HL-60 (cell line): ENCODE measurements around the gene CABLES2.

ENCODE experiments used
- DNase-seq, 2 experiments: peaks; one replicate each; pipeline ENCODE4 v3.0.0-alpha.2; 2010 to 2020; ENCODE audit warnings: low read depth in 1 of 2, low spot score in 1 of 2
- H3K27ac ChIP-seq: fragments of 250-450 bp; sonication (Bioruptor Pico); replicated peaks from 2 replicates; pipeline ENCODE4 v1.5.1; 2020; ENCODE audit warnings: mild to moderate bottlenecking, moderate library complexity
- H3K27me3 ChIP-seq: fragments of 250-450 bp; sonication (Bioruptor Pico); 2 replicates; pipeline ENCODE4 v1.5.1; 2021; ENCODE audit warnings: mild to moderate bottlenecking, moderate library complexity; ENCODE audit not compliant: insufficient read depth, poor library complexity, severe bottlenecking
- H3K4me3 ChIP-seq: replicated peaks from 2 replicates; pipeline ENCODE4 v1.5.1; 2011; ENCODE audit warnings: mild to moderate bottlenecking, control low read depth, low read length; ENCODE audit not compliant: insufficient read depth
- GABPA ChIP-seq: IDR thresholded peaks from 2 replicates; pipeline ENCODE4 v1.6.1; 2012; ENCODE audit warnings: low read depth
- POLR2AphosphoS5 ChIP-seq: IDR thresholded peaks from 2 replicates; pipeline ENCODE4 v1.6.1; 2012; ENCODE audit warnings: low read depth
- SPI1 ChIP-seq: IDR thresholded peaks from 2 replicates; pipeline ENCODE4 v1.6.1; 2012; ENCODE audit warnings: low read depth, mild to moderate bottlenecking, borderline replicate concordance
- TF ChIP-seq, protein P1 (sequence below): IDR thresholded peaks from 2 replicates; pipeline ENCODE4 v1.6.1; 2012; ENCODE audit warnings: low read depth; ENCODE audit not compliant: insufficient replicate concordance
- TF ChIP-seq, protein P2 (sequence below): IDR thresholded peaks from one replicate; pipeline ENCODE4 v1.5.1; 2011; ENCODE audit warnings: low read length, control low read depth, inconsistent platforms; ENCODE audit not compliant: insufficient read depth

Gene CABLES2

DNA sequence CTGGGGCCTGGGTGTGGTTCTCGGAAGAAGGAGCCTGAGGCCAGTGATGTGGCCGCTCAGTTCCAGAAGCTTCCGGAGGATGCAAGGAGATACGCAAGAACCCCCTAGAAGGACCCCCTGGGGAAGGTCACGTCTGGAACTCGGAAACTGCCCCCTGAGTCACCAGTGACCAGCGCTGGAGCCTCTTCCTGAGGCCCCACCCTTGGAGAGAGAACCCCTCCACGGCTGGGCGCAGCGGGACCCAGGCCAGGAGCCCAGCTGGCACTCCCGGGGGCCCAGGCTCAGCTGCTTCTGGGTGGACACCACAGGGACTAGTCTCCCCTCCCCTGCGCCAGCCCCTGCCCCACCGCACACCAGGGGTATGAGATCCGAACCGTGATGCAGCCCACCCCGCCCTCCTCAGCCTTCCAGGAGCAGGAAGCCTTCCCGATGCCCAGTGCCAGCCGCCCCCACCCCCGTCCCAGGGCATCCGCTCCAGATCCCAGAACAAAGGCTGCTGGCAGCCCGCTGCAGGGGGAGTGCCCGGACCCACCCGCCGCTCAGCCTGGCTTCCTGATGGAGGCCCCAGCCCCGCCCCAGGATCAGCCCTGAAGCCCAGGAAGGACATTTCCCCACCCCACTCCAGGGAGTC lies 47.5 kb downstream of the CABLES2 start:
- no peak overlapping the region for H3K27ac ChIP-seq

DNA sequence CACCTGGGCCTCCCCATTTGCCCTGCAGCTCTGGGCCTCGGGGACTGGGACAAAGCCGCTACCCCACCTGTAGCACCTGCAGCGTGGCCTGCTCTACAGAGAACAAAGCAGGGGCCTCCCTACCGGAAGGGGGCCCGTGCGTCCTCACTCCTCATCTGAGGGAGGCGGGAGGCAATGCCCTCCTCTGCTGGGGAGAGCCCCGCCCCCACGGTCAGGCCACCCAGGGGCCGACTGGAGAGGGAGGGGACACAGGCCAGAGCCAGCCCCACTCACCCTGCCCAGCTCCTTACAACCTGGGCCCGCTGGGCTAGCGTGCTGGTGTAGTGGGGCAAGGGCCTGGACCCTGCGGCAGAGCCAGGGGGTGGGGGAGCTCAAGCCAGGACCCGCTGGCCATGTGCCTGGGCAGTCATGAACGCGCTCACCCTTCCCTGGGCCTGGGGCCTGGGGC lies 48.0 kb downstream of the CABLES2 start:
- Histone ChIP-seq H3K27me3 (peaks cover 27% of the 10 kb centered on the region), H3K27ac (no peak overlapping the region), H3K4me3 (no peak overlapping the region)
- DNase-seq, result no peak
- TF ChIP-seq GABPA (no peak), SPI1 (no peak), POLR2AphosphoS5 (no peak)
- TF ChIP-seq, protein P1, sequence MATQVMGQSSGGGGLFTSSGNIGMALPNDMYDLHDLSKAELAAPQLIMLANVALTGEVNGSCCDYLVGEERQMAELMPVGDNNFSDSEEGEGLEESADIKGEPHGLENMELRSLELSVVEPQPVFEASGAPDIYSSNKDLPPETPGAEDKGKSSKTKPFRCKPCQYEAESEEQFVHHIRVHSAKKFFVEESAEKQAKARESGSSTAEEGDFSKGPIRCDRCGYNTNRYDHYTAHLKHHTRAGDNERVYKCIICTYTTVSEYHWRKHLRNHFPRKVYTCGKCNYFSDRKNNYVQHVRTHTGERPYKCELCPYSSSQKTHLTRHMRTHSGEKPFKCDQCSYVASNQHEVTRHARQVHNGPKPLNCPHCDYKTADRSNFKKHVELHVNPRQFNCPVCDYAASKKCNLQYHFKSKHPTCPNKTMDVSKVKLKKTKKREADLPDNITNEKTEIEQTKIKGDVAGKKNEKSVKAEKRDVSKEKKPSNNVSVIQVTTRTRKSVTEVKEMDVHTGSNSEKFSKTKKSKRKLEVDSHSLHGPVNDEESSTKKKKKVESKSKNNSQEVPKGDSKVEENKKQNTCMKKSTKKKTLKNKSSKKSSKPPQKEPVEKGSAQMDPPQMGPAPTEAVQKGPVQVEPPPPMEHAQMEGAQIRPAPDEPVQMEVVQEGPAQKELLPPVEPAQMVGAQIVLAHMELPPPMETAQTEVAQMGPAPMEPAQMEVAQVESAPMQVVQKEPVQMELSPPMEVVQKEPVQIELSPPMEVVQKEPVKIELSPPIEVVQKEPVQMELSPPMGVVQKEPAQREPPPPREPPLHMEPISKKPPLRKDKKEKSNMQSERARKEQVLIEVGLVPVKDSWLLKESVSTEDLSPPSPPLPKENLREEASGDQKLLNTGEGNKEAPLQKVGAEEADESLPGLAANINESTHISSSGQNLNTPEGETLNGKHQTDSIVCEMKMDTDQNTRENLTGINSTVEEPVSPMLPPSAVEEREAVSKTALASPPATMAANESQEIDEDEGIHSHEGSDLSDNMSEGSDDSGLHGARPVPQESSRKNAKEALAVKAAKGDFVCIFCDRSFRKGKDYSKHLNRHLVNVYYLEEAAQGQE, result no peak
- TF ChIP-seq, protein P2, sequence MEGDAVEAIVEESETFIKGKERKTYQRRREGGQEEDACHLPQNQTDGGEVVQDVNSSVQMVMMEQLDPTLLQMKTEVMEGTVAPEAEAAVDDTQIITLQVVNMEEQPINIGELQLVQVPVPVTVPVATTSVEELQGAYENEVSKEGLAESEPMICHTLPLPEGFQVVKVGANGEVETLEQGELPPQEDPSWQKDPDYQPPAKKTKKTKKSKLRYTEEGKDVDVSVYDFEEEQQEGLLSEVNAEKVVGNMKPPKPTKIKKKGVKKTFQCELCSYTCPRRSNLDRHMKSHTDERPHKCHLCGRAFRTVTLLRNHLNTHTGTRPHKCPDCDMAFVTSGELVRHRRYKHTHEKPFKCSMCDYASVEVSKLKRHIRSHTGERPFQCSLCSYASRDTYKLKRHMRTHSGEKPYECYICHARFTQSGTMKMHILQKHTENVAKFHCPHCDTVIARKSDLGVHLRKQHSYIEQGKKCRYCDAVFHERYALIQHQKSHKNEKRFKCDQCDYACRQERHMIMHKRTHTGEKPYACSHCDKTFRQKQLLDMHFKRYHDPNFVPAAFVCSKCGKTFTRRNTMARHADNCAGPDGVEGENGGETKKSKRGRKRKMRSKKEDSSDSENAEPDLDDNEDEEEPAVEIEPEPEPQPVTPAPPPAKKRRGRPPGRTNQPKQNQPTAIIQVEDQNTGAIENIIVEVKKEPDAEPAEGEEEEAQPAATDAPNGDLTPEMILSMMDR, result no peak

More for the DNA sequence above, 47.5 kb downstream of the CABLES2 start:
- no peak for DNase-seq
- no peak for TF ChIP-seq GABPA
- TF ChIP-seq POLR2AphosphoS5, result no peak
- TF ChIP-seq, protein P2, result no peak
- TF ChIP-seq, protein P1, result no peak
- H3K27me3 ChIP-seq, result peaks cover 27% of the 10 kb centered on the region
- no peak overlapping the region for H3K4me3 ChIP-seq

DNA sequence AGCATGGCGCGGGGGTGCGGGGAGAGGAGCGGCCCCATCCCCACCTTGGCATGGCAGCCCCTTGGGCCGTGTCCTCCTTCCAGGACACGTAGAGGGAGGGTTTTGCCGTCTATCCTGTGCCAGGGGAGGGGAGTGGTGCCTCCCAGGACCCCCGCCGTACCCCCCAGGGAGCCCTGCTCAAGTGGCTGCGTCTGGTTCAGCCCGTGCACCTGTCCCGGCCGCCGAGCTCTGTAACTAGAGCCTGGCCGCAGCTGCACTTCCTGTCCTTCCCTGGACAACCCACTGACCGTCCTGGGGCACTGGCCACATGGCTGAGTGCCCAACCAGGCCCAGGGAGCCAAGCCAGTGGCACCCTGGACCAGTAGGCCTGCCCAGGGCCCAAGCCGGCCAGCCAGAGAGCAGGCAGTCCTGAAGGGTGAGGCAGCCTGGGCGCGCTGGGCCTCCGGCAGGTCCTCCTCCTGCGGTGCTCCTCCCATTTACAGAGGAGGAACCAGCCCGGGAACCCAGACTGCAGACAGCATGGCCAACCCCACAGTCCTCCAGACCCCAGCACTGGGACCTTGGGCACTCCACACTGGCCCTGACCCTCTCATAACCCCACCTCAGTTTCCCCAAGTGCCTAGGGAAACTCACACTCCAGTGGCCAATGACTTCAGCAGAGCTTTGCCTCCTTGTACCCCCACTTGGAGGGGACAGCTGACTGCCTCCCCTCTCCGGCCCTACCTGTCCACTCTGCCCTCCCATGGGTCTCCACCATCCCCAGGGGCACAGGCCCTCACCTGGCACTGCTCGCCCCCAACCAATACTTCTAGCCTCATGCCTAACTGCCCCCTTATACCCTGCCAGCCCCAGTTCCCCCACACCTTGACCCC lies 48.7 kb downstream of the CABLES2 start:
- Histone ChIP-seq H3K27ac (no peak overlapping the region), H3K4me3 (no peak overlapping the region), H3K27me3 (peaks cover 27% of the 10 kb centered on the region)
- TF ChIP-seq, protein P2, result no peak
- TF ChIP-seq, protein P1, result no peak
- TF ChIP-seq SPI1, result no peak
- DNase-seq, result no peak
